Subcutaneous adipose tissue (tissue), 4 donors: ENCODE results near the gene MKNK2. TPM values are rescaled to one million over a fixed set of nuclear protein-coding genes. Genes with fewer than 3 reads are reported as not detected.

Experiments
- total RNA-seq, 4 donors: library from RNA; depleted of rRNA; stranded (reverse); fragments of >200 nt; gene quantifications; one replicate each; pipeline ENCODE4 v1.1.0, GENCODE V29; 2016
- TF ChIP-seq, protein P1 (sequence below): fragments of 450-650 bp; IDR thresholded peaks from one replicate; pipeline ENCODE4 v1.5.1; 2016; ENCODE audit warnings: low read depth, mild to moderate bottlenecking, control low read depth, antibody characterized with exemption, moderate library complexity

The MKNK2 gene
- total RNA-seq, 4 donors from 2014 or later = 120 to 386 (median 204) TPM

DNA sequence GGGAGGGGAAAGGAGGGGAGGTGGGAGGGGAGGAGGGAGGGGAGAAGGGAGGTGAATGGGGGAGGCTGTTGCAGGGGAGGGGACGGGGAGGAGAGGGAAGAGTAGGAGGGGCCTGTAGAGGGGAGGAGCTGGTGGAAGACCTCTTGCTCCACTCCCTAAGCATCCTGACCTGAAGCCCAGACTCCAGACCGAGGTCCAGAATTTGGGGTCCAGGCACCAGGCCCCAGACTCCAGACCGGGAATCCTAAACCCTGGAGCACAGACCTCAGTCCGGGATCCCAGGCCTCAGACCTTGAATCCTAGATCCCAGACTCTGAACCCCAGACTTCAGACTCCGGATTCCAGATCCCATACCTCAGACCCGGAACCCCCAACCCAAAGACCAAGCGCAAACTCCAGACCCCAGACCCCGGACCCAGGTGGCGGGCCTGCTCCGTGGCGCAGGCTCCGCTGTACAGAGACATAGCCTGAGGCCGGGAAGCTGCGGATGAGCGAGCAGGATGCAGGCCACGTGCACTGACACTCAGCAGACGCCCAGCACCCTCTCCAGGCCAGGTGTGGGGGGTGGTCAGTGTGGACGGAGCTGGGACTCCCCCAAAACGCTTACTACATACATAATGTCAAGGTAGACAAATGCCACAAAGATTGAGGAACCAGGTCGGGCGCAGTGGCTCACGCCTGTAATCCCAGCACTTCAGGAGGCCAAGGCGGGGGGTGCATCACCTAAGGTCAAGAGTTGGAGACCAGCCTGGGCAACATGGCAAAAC, 34.8 kb downstream of the MKNK2 start:
- TF ChIP-seq, protein P1, sequence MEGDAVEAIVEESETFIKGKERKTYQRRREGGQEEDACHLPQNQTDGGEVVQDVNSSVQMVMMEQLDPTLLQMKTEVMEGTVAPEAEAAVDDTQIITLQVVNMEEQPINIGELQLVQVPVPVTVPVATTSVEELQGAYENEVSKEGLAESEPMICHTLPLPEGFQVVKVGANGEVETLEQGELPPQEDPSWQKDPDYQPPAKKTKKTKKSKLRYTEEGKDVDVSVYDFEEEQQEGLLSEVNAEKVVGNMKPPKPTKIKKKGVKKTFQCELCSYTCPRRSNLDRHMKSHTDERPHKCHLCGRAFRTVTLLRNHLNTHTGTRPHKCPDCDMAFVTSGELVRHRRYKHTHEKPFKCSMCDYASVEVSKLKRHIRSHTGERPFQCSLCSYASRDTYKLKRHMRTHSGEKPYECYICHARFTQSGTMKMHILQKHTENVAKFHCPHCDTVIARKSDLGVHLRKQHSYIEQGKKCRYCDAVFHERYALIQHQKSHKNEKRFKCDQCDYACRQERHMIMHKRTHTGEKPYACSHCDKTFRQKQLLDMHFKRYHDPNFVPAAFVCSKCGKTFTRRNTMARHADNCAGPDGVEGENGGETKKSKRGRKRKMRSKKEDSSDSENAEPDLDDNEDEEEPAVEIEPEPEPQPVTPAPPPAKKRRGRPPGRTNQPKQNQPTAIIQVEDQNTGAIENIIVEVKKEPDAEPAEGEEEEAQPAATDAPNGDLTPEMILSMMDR = no peak

DNA sequence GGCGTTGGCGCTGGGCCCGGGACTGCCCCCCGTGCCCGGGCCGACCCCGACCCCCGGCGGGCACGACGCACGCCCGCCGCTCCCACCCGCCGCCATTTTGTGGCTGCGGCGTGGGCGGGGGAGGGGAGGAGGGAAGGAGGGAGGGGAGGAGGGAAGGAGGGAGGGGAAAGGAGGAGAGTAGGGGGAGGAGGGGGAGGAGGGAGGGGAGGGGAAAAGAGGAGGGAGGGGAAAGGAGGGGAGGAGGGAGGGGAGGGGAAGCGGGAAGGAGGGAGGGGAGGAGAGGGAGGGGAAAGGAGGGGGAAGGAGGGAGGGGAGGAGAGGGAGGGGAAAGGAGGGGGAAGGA, 35.5 kb downstream of the MKNK2 start, which contains the start of gene BTBD2:
Gene BTBD2 (minus strand): TSS at position 107 of the 343 bp plus-strand sequence. CDS start 11 bp downstream, at position 96.
- TF ChIP-seq, protein P1 = no peak

DNA sequence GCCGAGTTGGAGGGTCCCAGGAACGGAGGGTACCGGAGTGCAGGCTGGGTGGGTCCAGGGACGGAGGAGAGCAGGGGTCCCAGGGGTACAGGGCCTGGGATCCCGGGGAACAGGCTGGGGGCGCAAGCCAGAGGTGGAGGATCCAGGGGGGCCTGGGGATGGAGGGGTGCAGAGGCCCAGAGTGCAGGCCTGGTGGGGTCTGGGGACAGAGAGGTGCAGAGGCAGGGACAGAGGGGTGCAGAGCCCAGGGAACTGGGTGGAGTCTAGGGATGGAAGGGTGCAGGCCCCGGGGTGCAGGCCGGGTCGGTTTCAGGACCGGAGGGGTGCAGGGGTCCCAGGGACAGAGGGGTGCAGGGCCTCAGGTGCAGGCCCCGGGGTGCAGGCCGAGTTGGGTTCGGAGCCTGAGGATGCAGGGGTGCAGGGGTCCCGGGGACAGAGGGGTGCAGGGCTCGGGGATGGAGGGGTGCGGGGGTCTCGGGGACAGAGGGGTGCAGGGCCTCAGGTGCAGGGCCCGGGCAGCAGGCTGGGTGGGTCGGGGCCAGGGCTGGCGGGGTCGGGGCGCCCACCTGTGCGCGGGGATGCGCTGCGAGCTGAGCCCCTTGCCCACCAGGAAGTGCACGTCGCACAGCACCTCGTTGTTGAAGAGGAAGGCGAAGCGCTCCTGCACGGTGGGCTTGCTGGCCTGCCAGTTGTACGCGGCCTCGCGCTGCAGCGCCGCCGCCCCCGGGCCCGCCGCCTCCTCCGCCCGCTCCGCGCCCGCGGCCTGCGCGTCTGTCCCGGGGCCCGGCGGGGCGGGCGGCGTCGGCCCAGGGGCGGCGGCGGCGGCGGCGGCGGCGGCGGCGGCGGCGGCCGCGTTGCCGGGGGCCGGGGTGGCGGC, 36.1 kb downstream of the MKNK2 start:
- TF ChIP-seq, protein P1 = no peak

DNA sequence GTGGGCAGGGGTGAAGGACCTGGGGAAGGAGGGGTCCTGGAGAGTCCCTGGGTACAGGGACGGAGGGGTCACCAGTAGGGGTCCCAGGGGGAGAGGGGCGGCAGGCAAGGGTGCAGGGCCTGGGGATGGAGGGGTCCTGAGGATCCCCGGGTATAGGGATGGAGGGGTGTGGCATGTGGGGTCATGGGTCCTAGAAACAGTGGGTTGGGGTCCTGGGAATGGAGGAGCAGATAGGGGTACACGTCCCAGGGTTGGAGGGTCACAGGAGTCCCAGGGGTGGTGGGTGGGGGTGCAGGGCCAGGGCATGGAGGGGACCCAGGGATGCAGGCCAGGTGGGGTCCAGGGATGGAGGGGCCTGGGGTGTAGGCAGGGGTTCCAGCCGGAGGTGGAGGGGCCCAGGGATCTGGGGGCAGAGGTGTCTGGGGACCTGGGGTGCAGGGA, 36.9 kb downstream of the MKNK2 start:
- TF ChIP-seq, protein P1 = no peak

DNA sequence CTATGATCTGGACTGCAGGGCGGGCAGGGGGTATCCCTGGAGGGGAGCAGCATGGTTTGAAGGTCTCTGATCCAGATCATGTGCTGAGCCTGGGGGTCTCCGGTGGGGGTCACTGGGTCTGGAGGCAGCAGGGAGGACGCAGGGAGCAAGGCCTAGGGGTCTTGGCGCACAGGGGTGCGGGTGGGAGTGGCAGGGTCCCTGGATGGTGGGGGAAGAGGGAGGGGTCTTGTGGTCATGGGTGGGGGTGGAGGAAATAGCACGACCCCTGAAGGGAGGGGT, 37.4 kb downstream of the MKNK2 start:
- TF ChIP-seq, protein P1 = no peak

DNA sequence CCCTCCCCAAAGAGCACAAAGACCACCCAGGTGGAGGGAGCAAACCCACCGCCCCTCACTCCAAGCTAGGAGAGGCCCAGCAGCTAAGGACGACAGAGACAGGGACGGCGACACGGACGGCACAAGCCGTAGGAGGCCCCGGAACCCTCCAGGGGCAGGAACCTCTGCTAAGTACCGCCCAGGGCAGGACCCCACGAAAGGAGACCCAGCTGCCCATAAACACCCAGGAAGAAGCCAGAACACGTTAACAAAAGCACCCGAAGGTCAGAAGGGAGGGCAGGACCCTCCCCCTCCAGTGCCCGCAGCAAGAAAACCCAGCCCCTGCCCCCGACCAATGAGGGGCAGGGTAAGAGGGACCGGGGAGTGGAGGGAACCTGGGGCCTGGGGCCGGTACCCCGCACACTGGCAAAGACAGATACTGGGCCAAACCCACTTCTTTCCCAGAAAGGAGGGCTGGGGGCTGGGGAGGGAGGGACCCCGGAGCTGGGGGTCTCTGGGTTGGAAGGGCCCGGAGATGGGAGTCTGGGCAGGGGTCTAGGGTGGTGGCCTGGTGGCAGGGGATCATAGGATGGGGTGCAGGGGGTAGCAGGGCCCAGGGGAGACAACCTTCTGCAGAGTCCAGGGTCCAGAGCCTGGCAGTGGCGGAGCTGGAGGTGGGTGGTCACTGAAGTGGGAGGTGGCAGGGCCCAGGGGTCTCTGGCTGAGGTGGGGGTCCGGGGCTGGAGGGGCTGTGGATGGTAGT, 37.9 kb downstream of the MKNK2 start:
- TF ChIP-seq, protein P1 = no peak

DNA sequence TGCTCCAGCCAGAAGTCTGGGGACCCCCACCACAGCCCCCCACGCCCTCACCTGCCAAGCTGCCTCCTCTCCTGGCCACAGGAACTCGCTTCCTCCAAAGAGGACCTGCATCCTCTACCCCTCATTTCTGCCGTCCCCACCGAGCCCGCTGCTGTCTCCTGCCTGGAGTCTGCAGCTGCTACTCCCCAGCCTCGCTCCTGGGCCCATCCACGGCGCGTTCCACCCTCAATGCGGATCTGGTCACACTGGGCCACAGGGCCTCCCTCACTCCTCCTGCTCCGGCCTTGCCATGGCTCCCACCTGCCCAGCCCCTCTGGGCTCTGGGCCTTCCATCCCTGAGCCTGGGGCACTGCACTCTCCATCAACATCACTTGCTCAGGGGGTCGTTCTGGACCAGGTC, 39.9 kb downstream of the MKNK2 start:
- TF ChIP-seq, protein P1 = no peak
